ENCODE results near the gene IVNS1ABP. TPM values are rescaled to one million over a fixed set of nuclear protein-coding genes. Genes with fewer than 3 reads are reported as not detected.
"Not testable (repeated sequence)": the region's sequence is repeated elsewhere in the genome, so short reads cannot be mapped to it uniquely, and the experiment has no call there.

The IVNS1ABP gene
- total RNA-seq: 130 and 565 TPM in 2 replicates

DNA sequence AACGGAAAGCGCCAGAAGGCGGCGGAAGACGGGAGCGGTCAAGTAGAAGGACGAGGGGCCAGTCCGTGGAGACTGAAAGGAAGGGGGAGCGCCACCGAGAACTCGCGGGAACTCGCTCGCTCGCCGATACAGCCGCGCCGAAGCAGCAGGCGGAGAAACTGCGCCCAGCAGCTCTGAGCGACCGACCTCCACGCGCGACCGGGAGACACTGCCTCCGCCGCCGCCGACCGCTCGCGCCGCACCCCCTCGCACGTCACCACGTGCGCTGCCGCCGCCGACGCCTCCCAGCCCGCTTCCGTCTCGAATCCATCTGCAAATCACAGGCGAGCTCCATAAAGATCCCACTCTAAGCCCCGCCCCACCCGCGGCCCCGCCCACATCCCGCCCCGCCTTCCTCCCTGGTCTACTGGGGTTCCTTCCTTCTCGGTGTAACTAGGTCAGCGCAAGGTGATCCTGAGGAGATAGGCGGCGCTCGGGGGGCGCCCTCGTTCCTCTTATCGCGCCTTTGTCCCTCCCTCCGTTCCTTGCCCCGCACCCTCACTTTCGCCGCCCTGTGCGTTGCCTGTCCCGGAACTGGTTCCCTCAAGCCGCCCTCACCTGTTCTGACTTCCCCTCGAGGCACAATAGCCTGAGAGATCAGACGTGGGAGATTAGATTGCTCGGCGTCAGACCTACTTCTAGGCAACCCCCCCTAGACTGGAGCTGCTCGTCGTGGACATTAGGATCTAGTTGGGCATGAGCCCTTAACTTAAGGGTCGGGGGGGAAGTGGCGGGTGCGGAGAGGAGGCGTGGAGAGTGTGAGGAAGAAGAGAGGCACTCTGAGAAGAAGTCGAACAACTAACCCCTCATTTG lies at the start of gene IVNS1ABP:
Gene IVNS1ABP, minus strand, starts transcription at position 210 of the 852 bp plus-strand sequence. CDS start 7,750 bp downstream, outside the sequence.
- peak; percentile 82 for DNase-seq (ENCODE audit: low read depth)

DNA sequence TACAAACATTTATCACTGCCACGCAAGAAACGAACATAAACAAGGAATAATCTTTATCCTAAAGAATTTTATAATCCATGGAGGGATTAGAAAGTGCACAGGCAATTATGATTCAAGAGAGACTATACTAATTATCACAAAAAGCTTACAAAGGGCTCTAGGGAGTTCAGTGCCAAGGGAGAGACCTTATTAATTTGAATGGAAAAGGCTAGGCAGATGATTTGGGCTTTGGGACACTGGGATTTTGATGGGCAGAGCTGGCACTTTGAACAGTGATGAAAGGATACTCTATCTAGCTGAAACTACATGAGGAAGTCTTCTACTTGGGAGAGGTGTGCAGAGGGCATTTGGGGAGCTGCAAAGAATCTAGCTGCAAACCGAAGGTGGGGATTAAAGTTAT lies 48.9 kb upstream of the IVNS1ABP start:
- no peak for DNase-seq (ENCODE audit: low read depth)

GRCh38 chr1:185364528-185364927 lies 47.5 kb upstream of the IVNS1ABP start:
- DNase-seq (ENCODE audit: low read depth): not testable (repeated sequence)

- DNase-seq (ENCODE audit: low read depth): no peak
Measured at GRCh38 chr1:185363205-185363604, 46.2 kb upstream of the IVNS1ABP start.

DNA sequence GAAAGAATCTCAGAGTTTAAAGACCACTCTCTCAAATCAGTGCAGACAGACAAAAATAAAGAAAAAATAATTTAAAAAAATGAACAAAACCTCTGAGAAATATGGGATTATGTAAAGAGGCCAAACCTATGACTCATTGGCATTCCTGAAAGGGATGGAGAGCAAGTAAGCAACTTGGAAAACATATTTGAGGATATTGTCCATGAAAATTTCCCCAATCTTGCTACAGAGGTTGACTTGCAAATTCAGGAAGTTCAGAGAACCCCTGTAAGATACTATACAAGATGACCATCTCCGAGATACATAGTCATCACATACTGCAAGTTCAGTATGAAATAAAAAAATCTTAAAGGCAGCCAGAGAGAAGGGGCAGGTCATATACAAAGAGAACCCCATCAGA lies 43.7 kb upstream of the IVNS1ABP start:
- no peak for DNase-seq (ENCODE audit: low read depth)

GRCh38 chr1:185358957-185359356 lies 41.9 kb upstream of the IVNS1ABP start:
- peak; percentile 34 for DNase-seq (ENCODE audit: low read depth)

- DNase-seq (ENCODE audit: low read depth): no peak
Measured at GRCh38 chr1:185355947-185356346, 38.9 kb upstream of the IVNS1ABP start.

GRCh38 chr1:185353124-185353523 lies 36.1 kb upstream of the IVNS1ABP start:
- DNase-seq (ENCODE audit: low read depth): no peak

GRCh38 chr1:185351734-185352466 lies 34.9 kb upstream of the IVNS1ABP start:
- no peak for DNase-seq (ENCODE audit: low read depth)

DNA sequence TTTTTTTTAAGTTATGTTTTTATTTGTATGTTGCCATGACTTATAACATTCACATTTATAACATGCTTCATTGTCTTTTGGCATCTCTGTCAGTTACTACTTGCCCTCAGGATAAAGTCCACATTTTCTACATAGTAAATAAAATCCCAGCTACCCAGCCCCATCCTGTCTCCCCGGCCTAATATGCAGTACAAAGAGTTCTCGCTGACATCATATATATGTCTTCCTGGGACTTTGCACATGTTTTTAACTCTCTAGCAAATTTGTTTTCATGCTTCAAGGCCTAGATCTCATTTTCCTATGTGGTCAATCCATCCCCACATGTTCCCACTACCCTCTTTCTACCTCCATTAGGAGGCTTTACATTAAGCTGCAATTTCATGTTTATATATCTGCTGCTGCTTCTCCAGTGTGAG lies 33.0 kb upstream of the IVNS1ABP start:
- DNase-seq (ENCODE audit: low read depth): no peak

DNA sequence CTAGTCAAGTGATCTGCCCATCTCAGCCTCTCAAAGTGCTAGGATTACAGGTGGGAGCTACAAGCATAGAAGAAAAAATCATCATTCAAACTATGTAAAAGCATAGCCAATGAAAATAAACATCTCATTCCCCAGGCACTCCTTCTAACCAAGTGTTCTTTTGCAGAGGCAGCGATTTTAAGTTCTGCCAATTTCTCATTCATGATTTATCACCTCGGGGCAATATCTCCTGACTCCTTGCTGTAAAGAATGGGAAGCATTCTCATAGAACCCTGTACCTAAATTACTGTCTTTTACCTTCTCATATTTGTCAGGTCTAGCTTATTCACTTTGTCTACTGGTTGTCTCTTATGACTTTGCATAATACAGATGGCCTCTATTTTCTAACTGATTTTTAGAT lies 32.5 kb upstream of the IVNS1ABP start:
- no peak for DNase-seq (ENCODE audit: low read depth)

GRCh38 chr1:185348985-185349384 lies 31.9 kb upstream of the IVNS1ABP start:
- peak; percentile 29 for DNase-seq (ENCODE audit: low read depth)

DNA sequence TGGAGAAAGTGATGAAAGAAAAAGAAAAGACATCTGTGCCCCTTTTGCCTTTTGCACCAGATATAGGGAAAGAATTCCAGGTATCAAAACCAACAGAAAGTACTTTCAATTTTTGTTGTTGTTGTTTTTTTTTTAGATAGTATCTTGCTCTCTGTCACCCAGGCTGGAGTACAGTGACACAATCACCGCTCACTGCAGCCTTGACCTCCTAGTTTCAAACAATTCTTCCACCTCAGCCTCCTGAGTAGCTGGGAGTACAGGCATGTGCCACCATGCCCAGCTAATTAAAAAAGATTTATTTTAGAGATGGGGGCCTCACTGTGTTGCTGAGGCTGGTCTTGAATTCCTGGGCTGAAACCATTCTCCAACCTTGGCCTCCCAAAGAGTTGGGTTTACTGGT lies 31.3 kb upstream of the IVNS1ABP start:
- DNase-seq (ENCODE audit: low read depth): no peak

- peak; percentile 29 for DNase-seq (ENCODE audit: low read depth)
Measured at GRCh38 chr1:185345913-185346720, 29.1 kb upstream of the IVNS1ABP start.

GRCh38 chr1:185343306-185343705 lies 26.3 kb upstream of the IVNS1ABP start:
- DNase-seq (ENCODE audit: low read depth): no peak

DNA sequence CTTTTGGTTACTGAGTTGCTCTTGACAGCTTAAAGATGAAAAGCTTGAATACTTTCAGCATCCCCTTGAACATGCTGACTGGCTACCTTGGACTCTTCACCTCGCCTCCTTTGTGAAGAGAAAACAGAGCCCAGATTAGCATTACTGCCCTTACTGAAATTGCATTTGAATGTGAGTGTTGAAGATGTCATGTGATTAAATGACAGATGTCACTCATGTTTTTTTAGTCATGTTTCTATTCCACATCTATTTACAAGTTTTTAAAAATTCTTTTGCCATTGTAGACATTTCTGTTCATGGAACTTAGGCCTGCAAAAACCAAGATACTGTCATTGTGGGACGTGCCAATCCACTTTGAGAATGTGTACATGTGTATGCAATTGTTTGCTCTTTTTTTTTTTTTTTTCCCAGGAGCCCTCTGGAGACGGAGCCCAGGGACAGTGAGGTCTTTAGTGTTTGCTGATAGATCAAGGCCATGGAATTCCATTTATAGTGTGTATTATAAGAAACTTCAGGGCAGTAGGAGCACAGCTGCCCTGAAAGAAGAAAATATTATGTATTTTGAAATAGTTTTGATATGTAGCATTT lies 25.7 kb upstream of the IVNS1ABP start:
- no peak for DNase-seq (ENCODE audit: low read depth)

DNA sequence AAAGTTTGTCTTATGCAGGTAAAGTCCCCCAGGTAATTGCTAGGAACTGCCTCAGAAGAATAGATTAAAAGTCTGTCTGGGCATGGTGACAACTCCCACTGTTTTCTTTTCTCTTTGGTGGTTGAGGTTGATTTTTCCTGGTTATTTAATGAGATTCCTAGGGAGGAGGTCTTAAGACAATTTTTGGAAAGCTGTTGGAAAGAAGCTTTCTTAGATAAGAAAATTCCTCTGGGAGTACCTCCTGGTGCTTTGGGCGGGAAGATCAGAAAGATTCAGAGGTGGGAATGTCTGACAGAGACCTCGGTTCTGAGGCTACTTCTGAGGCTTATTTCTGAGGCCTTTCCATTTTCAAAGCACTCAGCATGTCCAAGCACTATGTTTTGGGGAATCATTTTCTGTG lies 25.0 kb upstream of the IVNS1ABP start:
- no peak for DNase-seq (ENCODE audit: low read depth)

GRCh38 chr1:185341196-185341781 lies 24.2 kb upstream of the IVNS1ABP start:
- no peak for DNase-seq (ENCODE audit: low read depth)

DNA sequence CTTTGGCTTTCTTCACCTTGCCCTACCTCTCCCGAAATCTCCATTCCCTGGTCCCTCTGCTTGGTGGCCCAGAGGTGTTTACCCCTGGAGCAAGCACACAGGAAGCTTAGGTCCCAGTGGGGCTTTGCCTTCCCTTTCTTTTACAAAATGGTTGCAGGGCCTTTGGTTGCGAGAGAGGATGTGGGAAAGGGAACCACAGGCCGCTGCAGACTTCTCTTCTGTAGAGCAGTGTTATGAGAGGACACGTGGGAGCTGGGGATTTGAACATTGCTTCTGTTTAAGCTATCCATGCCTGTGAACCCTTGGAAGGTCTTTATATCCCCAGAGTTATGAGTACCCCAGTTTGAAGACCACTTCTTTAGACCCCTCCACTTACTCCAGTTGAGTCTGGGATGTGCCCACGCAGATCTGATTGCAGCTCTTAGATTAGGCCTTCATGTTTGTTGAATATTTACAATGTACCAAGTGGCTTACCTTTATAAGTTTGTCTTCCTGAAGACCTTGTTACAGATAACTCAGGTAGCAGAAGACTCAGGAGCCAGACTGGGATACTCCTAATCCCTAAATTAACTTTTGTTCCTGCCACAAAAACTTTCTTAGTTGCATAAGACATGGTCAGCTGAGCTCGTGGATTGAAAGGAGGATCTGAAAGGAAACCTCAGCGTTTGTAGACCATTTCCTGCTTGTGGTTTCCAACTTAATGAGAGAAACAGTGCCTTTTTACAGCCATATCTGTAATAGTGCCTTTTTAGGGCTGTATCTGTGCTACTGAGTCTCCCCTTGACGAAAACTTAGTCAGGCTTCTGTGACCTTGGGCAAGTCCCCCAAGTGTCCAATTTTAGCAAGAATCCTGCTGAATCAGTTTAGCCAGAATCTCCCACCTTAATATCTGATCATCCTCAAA lies 21.9 kb upstream of the IVNS1ABP start:
- DNase-seq (ENCODE audit: low read depth): peak; percentile 66

GRCh38 chr1:185337246-185337645 lies 20.2 kb upstream of the IVNS1ABP start:
- no peak for DNase-seq (ENCODE audit: low read depth)
